VCaP (cell line): ENCODE measurements around the gene DDX31.

Source experiments
- H3K27ac ChIP-seq: fragments of 450-650 bp; 2 replicates; pipeline ENCODE4 v1.5.1; 2017
- TF ChIP-seq, protein P1 (sequence below): fragments of 450-650 bp; conservative IDR thresholded peaks from 2 replicates; pipeline ENCODE4 v1.5.1; 2017; ENCODE audit warnings: mild to moderate bottlenecking, moderate library complexity

The DDX31 gene

DNA sequence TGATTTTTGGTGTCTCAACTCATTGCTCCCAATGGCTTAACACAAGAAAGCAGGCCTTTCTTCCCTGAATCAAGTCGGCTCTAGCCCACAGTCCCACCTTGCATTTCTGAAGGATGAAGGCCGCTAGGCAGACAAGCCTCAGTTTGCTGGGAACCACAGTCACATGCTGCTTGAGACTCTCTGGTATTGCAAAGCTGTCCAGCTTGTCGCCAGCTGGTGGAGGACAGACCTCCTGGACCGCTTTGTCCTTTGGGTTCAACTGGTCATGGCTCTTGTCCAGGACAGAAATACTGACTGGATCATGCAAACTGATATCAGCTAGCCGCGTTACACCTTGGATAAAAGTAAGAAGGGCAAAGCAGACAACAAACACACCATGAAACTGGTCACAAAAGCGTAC is 23.1 kb downstream of the DDX31 start:
- TF ChIP-seq, protein P1, sequence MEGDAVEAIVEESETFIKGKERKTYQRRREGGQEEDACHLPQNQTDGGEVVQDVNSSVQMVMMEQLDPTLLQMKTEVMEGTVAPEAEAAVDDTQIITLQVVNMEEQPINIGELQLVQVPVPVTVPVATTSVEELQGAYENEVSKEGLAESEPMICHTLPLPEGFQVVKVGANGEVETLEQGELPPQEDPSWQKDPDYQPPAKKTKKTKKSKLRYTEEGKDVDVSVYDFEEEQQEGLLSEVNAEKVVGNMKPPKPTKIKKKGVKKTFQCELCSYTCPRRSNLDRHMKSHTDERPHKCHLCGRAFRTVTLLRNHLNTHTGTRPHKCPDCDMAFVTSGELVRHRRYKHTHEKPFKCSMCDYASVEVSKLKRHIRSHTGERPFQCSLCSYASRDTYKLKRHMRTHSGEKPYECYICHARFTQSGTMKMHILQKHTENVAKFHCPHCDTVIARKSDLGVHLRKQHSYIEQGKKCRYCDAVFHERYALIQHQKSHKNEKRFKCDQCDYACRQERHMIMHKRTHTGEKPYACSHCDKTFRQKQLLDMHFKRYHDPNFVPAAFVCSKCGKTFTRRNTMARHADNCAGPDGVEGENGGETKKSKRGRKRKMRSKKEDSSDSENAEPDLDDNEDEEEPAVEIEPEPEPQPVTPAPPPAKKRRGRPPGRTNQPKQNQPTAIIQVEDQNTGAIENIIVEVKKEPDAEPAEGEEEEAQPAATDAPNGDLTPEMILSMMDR, result no peak
- H3K27ac ChIP-seq, result peak overlapping the region; percentile 80

DNA sequence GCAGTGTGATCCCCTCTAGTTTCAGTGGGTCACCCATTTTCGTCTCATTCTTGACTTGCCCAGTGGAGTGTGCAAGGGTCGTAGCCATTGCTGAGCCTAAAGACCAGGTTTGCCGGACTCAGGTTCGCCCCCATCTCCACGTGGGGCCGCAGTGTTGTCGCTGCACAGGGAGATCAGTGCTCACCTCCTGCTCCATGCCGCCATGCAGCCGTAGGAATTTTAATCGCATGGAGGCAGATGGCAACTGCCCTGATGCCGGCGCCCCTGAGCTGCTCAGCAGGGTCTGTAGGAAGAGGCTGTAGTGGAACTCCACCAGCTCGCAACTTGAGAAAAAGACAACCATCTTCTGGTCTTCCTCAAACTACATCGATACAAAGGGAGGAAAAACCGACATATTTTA is 24.1 kb downstream of the DDX31 start:
- TF ChIP-seq, protein P1, result no peak
- H3K27ac ChIP-seq, result peak overlapping the region; percentile 80

DNA sequence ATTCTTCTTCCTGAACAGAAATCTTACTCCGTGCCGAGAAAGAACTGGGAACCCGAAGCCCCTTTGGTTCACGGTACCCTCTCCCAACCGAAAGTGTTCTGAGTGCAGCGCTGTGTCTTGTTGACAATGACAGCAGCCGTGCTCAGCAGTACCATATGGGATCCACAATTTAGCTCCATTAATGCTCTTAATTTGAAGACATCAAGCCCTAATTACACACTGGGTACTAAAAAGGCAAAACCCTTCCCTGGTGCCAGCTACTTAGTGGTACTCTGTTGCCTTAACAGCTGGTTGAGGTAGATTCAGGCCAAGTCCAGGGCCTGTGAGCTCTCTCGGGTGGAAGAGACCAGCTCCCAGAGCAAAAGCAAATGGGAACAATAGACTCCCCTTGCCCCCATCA is 24.5 kb downstream of the DDX31 start:
- TF ChIP-seq, protein P1, result no peak
- H3K27ac ChIP-seq, result no peak overlapping the region; the same call in 1 of the 2 replicates

- no peak overlapping the region for H3K27ac ChIP-seq
- TF ChIP-seq, protein P1, result peak; percentile 31
Observed at GRCh38 chr9:132644251-132644650, 25.5 kb downstream of the DDX31 start.

GRCh38 chr9:132641216-132641615 is 28.6 kb downstream of the DDX31 start:
- H3K27ac ChIP-seq, result no peak overlapping the region
- TF ChIP-seq, protein P1, result no peak

GRCh38 chr9:132639322-132639721 is 30.5 kb downstream of the DDX31 start:
- no peak overlapping the region for H3K27ac ChIP-seq
- TF ChIP-seq, protein P1, result no peak

- no peak overlapping the region for H3K27ac ChIP-seq
- TF ChIP-seq, protein P1, result no peak
Observed at GRCh38 chr9:132638240-132638639, 31.5 kb downstream of the DDX31 start.

DNA sequence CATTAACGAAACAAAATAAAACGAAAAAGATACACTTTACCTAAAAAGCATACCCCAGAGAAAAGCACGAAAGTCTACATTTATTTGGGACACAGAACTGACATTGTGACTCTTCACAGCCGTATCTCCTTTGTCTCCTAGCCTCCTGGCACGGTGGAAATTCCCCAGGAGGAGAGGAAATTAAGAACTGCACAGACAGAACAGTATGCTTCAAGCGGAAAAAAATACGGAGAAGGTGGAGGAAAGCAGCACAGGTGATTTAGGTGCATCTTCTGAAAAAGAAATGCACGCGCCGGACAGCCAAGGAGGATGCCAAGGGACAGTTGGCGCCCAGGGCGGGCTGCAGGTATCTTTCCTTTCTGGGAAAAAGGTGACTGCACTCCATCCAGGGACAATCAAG is 32.0 kb downstream of the DDX31 start:
- no peak overlapping the region for H3K27ac ChIP-seq
- TF ChIP-seq, protein P1, result no peak
